AG10803 (cell line): ENCODE measurements around the gene ANKRD26.

Experiments used
- DNase-seq: peaks from one replicate; pipeline ENCODE4 v3.0.0; 2010; ENCODE audit warnings: low read depth
- H3K4me3 ChIP-seq: 2 replicates; pipeline ENCODE4 v1.5.1; 2011; ENCODE audit warnings: mild to moderate bottlenecking, low read length, control low read depth
- CTCF ChIP-seq: conservative IDR thresholded peaks from 2 replicates; pipeline ENCODE4 v1.5.1; 2011; ENCODE audit warnings: mild to moderate bottlenecking, low read length, control low read depth, inconsistent platforms

ANKRD26 gene

GRCh38 chr10:26981232-26981824 is 119.0 kb downstream of the ANKRD26 start:
- no peak for TF ChIP-seq CTCF
- H3K4me3 ChIP-seq = no peak overlapping the region
- no peak for DNase-seq

DNA sequence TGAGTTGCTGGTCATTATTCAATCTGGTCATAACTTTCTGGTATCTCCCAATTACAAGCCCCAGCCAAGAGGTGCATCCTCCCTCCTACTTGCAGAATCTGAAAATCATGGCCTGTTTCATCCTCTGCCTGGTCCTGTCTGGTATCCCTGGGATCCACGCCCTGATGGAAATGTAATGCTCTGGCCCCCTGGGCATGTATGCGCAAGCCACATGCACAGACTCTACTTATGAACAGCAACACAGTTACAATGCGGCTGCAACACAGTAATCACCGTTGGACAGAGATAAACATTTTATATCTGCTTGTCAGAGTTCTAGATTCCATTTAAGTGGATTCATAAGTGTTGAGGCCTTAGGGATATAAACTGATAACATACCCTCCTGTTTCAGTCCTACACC is 121.8 kb downstream of the ANKRD26 start:
- no peak for TF ChIP-seq CTCF
- H3K4me3 ChIP-seq = no peak overlapping the region
- DNase-seq = no peak

DNA sequence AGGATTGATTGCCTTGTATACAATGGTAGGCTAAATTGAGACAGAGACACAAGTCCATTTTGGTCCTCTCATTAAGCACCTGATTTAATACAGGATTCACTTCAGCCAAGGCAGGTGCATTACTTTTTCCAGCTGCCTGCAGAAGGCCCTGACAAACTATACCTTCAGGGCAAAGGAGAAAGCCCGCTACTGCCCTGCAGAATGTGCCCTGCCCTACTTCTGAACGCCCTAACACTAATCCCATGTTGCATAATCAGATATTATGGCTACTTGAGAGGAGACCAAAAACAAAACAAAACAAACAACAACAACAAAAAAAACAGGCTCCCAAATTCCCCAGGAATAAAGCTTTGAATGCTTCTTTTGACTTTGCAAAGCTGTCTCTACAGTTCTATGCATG is 122.7 kb downstream of the ANKRD26 start:
- DNase-seq = no peak
- no peak for TF ChIP-seq CTCF
- no peak overlapping the region for H3K4me3 ChIP-seq

DNA sequence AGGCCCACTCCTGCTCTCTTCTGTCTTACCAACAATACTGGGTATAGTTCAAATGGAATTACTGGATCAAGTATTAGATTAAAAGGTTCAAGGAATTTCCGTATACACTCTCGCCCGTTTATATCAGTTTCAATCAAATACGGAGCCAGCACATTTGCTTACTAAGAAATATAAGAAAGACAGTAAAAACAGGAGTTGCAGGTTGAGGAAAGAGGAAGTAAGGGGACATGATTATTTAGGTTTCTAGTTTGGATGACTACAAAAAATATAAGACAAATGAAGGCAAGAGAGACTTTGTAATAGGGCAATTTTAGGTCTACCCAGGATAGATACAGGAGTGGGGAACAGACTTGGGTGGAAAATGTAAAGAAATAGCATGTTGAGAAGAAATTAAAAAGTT is 129.6 kb downstream of the ANKRD26 start:
- TF ChIP-seq CTCF = no peak
- no peak for DNase-seq
- no peak overlapping the region for H3K4me3 ChIP-seq

DNA sequence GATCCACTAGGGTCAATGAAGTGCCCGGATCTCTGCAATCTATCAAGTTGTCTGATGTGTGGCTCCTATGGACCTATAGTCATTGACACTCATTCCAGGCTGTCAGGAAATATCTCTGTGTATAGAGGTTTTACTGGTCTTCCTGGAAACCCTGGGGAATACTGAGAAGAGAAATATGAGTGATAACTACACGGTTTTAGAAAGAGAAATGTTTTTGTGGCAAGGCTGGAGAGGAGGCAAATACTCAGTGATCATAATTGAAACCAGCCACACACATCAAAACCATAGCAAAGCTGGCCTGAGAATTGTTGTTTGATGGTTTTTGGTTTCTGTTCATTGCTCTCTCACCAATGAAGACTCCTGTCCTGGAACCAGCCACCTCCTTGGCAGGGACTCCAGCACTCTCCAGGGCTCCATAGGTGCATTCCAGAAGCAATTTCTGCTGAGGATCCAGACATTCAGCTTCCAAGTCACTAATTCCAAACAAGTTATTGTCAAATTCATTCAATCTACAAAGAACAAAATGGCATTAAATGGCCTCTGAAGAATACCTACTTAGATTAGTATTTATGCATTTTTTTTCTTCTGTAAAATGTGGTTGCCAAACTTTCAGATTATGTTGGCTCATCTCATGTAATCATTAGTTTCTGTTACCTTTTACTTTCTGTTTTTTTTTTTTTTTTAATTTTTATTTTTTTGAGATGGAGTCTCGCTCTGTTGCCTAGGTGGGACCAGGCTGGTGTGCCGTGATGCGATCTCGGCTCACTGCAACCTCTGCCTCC is 131.0 kb downstream of the ANKRD26 start:
- no peak overlapping the region for H3K4me3 ChIP-seq
- no peak for TF ChIP-seq CTCF
- DNase-seq = peak; percentile 62

GRCh38 chr10:26962835-26963234 is 137.5 kb downstream of the ANKRD26 start:
- no peak for TF ChIP-seq CTCF
- DNase-seq = no peak
- H3K4me3 ChIP-seq = no peak overlapping the region

DNA sequence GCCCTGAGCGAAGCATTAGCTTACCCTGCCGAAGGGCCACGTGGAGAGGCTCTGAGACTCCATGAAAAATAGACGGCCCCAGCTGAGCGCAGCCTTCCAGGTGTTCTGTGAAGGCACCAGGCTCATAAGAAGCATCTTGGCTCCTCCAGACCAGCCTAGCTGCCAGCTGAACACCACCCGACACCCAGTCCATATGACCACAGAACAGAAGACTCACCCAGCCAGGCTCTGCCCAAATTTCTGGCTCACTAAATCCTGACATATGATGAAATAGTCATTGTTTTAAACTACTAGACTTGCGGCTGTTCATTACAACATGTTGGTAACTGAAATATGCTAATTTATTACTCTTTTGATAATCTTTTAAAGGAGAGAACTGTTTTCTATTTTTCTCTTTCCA is 140.0 kb downstream of the ANKRD26 start:
- DNase-seq = peak; percentile 51
- no peak for TF ChIP-seq CTCF
- H3K4me3 ChIP-seq = no peak overlapping the region
